Activated T-cell treated with anti-CD3 and anti-CD28 coated beads, Interleukin-2, amount 50 U/mL, for 48 hours (primary cell): ENCODE measurements around the gene PHF3.
"Not testable (repeated sequence)": the region's sequence is repeated elsewhere in the genome, so short reads cannot be mapped to it uniquely, and the experiment has no call there.

Experiments used
- DNase-seq, 2 experiments: peaks; one replicate each; pipeline ENCODE4 v3.0.0-alpha.2; 2020

Gene PHF3

DNA sequence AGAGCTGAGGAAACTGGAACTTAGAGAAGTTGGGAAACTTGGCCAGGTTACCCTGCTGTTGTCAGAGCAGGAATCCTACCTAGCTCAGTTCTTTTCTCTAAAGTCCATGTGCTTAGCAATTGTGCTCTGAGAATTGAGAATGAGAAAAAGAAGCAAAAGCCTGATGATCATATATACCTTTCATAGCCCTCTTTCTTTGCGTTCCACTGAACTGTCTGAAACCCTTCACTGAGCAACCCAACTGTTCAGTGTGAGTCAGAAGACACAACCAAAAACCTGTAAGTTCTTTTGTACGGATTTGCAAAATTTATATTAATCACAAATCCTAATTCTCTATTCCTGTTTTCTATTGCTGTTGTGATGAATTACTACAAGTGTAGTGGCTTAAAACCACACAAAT is 80.6 kb downstream of the PHF3 start:
- DNase-seq = no peak

GRCh38 chr6:63721181-63721580 is 85.6 kb downstream of the PHF3 start:
- no peak for DNase-seq

GRCh38 chr6:63724721-63725120 is 89.1 kb downstream of the PHF3 start:
- DNase-seq = no peak

DNA sequence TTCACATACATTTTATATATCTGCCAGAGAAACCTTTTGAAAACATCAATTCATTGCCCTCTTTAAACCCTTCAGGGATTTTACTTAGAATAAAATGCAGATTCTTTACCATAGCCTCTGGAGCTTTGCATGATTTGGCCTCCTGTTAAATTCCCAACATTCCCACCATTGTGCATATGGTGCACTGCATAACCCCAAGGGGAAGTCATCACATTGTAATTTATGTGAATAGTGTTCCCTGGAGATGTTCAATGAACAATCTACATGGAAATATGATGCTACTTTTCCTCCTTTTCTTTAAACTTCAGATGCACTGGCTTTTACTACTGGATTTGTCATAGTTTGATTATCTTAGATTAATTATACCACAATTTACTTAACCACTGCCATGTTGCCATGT is 94.7 kb downstream of the PHF3 start:
- no peak for DNase-seq

GRCh38 chr6:63731930-63732329 is 96.3 kb downstream of the PHF3 start:
- no peak for DNase-seq

DNA sequence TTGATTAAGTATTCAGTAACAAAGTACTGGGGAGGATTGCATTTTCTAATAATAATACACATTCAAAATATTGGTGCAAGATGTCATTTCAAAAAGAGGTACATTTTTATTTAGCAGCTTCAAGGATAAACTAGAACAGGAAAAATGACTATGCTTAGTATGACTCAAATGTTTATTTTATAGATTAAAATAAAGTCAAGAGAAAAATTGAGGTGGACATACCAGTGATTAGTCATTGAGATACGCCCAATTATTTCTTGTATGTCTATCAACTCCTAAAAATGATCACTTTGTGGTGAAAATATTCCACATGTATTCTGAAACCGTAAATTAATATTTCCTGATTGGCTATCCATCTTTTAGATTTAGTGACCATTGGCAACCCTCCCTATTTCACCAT is 96.7 kb downstream of the PHF3 start:
- no peak for DNase-seq

DNA sequence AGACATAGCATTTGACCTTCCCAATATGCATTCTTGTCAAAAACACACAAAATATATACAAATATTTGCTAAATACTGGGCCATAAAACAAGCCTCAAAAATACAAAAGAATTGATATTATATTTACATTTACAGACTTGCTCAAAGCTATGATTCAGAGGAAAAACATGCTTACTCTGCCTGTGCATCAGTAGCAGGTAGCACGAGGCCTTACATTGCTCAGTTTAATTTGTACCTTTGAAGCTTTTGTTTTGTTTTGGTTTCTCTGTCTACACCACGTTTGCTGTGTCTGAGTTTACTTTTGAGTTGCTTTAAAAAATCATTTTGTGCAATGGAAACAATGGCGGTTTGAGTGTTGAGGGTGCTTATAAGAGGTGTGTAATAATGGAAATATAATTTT is 99.3 kb downstream of the PHF3 start:
- no peak for DNase-seq

DNA sequence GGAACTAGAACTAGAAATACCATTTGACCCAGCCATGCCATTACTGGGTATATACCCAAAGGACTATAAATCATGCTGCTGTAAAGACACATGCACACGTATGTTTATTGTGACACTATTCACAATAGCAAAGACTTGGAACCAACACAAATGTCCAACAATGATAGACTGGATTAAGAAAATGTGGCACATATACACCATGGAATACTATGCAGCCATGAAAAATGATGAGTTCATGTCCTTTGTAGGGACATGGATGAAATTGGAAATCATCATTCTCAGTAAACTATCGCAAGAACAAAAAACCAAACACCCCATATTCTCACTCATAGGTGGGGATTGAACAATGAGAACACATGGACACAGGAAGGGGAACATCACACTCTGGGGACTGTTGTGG is 102.6 kb downstream of the PHF3 start:
- DNase-seq = not testable (repeated sequence)

DNA sequence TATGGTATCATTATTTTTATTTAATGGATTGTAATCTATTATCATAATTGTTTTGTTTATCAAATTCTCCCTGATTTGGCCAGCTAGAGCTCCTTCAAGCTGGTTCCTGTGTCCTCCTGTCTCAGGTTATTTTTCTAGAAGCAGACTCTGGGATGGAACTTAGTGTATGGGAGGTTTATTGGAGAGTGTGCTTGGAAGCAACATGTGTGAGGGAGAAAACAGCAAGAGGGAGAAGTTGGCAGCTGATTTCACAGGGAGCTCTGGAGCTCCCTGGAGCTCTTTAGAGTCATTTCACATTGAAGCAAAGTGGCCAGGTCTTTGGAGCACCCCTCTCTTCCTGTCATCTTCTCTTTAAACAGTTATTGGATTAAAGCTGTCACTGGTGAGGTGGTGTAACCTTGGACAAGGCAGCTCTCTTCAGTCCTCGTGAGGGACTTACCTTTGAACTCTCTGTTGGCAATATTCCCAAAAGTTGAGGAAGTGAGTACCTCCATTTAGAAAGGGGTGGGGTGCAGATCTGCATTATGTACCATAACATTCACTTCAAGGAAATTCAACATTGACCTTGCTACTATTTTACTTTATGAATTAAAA is 103.6 kb downstream of the PHF3 start:
- no peak for DNase-seq

GRCh38 chr6:63740709-63741108 is 105.1 kb downstream of the PHF3 start:
- DNase-seq = no peak

GRCh38 chr6:63742060-63742459 is 106.5 kb downstream of the PHF3 start:
- DNase-seq = no peak

GRCh38 chr6:63743691-63744090 is 108.1 kb downstream of the PHF3 start:
- DNase-seq = no peak

GRCh38 chr6:63744810-63745209 is 109.2 kb downstream of the PHF3 start:
- no peak for DNase-seq

- DNase-seq = no peak
Measured at GRCh38 chr6:63745784-63746183, 110.2 kb downstream of the PHF3 start.

DNA sequence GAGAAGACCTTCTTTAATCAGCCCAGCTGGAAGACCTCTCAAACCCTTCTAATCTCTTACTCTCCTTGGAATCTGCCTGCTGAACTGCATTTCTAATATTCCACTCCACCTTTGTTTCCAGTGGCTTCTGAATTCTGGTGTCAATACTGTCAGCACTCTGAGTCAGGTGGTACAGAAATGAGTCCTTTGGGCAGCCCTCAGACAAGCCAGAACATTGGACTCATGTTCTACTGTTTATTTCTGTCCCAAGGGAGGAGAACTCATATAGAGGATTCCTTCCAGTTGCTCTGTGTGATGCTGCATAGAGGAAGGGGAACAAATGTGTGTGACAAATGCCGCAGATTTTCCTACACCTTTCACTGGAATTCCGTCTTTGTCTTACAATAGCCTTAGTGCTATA is 114.8 kb downstream of the PHF3 start:
- no peak for DNase-seq

DNA sequence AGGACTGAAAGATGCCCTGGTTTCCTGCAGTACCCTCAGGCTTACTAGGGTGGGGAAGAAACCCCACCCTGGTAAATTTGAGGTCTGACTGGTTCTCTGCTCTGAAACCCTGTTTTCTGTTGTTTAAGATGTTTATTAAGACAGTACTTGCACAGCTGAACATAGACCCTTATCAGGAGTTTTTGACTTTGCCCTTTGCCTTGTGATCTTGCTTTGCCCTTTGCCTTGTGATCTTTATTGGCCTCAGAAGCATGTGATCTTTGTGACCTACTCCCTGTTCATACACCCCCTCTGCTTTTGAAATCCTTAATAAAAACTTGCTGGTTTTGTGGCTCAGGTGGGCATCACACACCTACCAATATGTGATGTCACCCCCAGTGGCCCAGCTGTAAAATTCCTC is 121.7 kb downstream of the PHF3 start:
- not testable (repeated sequence) for DNase-seq

DNA sequence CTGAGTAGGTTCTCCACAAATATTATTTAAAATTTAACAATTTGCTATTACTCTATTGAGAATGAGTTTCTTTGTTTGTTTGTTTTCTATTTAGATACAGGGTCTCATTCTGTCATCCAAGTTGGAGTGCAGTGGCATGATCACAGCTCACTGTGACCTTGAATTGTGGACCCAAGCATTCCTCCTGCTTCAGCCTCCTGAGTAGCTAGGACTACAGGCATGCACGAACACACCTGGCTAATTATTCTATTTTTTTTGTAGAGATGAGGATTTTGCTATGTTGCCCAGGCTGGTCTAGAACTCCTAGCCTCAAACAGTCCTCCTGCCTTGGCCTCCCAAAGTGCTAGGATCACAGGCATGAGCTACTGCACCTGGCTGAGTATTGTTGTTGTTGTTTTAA is 122.2 kb downstream of the PHF3 start:
- DNase-seq = no peak

GRCh38 chr6:63759605-63760105 is 124.1 kb downstream of the PHF3 start:
- DNase-seq = no peak

DNA sequence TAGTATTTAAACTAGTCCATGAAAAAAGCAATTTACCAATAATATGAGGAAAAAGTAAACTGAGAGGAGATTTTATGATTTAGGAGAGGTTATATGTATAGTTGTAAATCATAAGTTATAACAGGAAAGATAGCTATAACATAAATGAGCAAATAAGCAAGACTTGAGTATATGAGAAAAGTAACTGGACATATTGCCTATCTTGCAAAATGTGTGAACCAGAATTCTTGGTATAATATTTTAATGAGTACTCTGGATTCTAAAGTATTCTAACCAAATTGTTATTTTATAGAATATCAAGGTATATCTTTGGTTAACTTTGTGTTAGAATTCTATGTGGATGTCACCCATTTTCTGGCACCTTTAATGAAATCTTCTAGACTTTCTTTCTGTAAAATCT is 124.6 kb downstream of the PHF3 start:
- DNase-seq = no peak

GRCh38 chr6:63764318-63764916 is 128.8 kb downstream of the PHF3 start:
- no peak for DNase-seq
